ENCODE results near the gene STAB2. TPM values are rescaled to one million over a fixed set of nuclear protein-coding genes. Genes with fewer than 3 reads are reported as not detected.

STAB2 gene
- total and polyA plus RNA-seq, 7 donors = under 0.01 to 0.66 (median 0.48) TPM; not detected in 1

- Histone ChIP-seq H3K27ac (no peak overlapping the region), H3K4me1 (no peaks in the 10 kb centered on the region), H3K36me3 (no peaks in the 10 kb centered on the region), H3K27me3 (no peaks in the 10 kb centered on the region), H3K4me3 (no peak overlapping the region), H3K9me3 (no peaks in the 10 kb centered on the region)
- no peak for DNase-seq
- intact Hi-C loops (cut with DNase I) = no loop called here
- WGBS, 2 donors = 78 to 83% methylated on average over 2 of the region's 2 CpGs
- no peak for TF ChIP-seq CTCF (IDR thresholded peaks at IDR 0.05)
- TF ChIP-seq EP300 (IDR thresholded peaks at IDR 0.05) = no peak
- no peak for TF ChIP-seq POLR2AphosphoS5 (IDR thresholded peaks at IDR 0.05)
- TF ChIP-seq POLR2A (IDR thresholded peaks at IDR 0.05) = no peak
Measured at GRCh38 chr12:103705098-103705497, 118.0 kb downstream of the STAB2 start.

- Histone ChIP-seq H3K27me3 (no peaks in the 10 kb centered on the region), H3K4me3 (no peak overlapping the region), H3K9me3 (no peaks in the 10 kb centered on the region), H3K36me3 (no peaks in the 10 kb centered on the region), H3K27ac (no peak overlapping the region), H3K4me1 (no peaks in the 10 kb centered on the region)
- no peak for DNase-seq
- TF ChIP-seq POLR2AphosphoS5 (IDR thresholded peaks at IDR 0.05) (no peak), CTCF (IDR thresholded peaks at IDR 0.05) (no peak), EP300 (IDR thresholded peaks at IDR 0.05) (no peak), POLR2A (IDR thresholded peaks at IDR 0.05) (no peak)
- 89 to 90% methylated on average over 2 of the region's 2 CpGs for WGBS, 2 donors
- intact Hi-C loops (cut with DNase I) = no loop called here
Measured at GRCh38 chr12:103705927-103706326, 118.9 kb downstream of the STAB2 start.

- H3K4me1 ChIP-seq = no peaks in the 10 kb centered on the region
- no peaks in the 10 kb centered on the region for H3K9me3 ChIP-seq
- H3K27ac ChIP-seq = no peak overlapping the region
- no peak for TF ChIP-seq CTCF (IDR thresholded peaks at IDR 0.05)
- TF ChIP-seq POLR2A (IDR thresholded peaks at IDR 0.05) = no peak
- TF ChIP-seq EP300 (IDR thresholded peaks at IDR 0.05) = no peak
- no peak for TF ChIP-seq POLR2AphosphoS5 (IDR thresholded peaks at IDR 0.05)
- no peaks in the 10 kb centered on the region for H3K27me3 ChIP-seq
- H3K4me3 ChIP-seq = no peak overlapping the region
- H3K36me3 ChIP-seq = no peaks in the 10 kb centered on the region
- DNase-seq = no peak
- intact Hi-C loops (cut with DNase I) = no loop called here
Measured at GRCh38 chr12:103707446-103707845, 120.4 kb downstream of the STAB2 start.

GRCh38 chr12:103710544-103710943 lies 123.5 kb downstream of the STAB2 start:
- no peak overlapping the region for H3K27ac ChIP-seq
- H3K36me3 ChIP-seq = no peaks in the 10 kb centered on the region
- 96 to 98% methylated on average over 1 of the region's 1 CpG for WGBS, 2 donors
- no peak for TF ChIP-seq POLR2A (IDR thresholded peaks at IDR 0.05)
- no peak for TF ChIP-seq CTCF (IDR thresholded peaks at IDR 0.05)
- no peak for TF ChIP-seq POLR2AphosphoS5 (IDR thresholded peaks at IDR 0.05)
- TF ChIP-seq EP300 (IDR thresholded peaks at IDR 0.05) = no peak
- no peaks in the 10 kb centered on the region for H3K9me3 ChIP-seq
- no peaks in the 10 kb centered on the region for H3K4me1 ChIP-seq
- H3K27me3 ChIP-seq = no peaks in the 10 kb centered on the region
- H3K4me3 ChIP-seq = no peak overlapping the region
- intact Hi-C loops (cut with DNase I) = no loop called here
- no peak for DNase-seq

GRCh38 chr12:103712216-103712615 lies 125.1 kb downstream of the STAB2 start:
- intact Hi-C loops (cut with DNase I) = no loop called here
- DNase-seq = no peak
- Histone ChIP-seq H3K36me3 (no peaks in the 10 kb centered on the region), H3K9me3 (no peaks in the 10 kb centered on the region), H3K27ac (no peak overlapping the region), H3K4me1 (no peaks in the 10 kb centered on the region), H3K4me3 (no peak overlapping the region), H3K27me3 (no peaks in the 10 kb centered on the region)
- 91 to 92% methylated on average over 2 of the region's 2 CpGs for WGBS, 2 donors
- TF ChIP-seq POLR2A (IDR thresholded peaks at IDR 0.05) (no peak), CTCF (IDR thresholded peaks at IDR 0.05) (no peak), POLR2AphosphoS5 (IDR thresholded peaks at IDR 0.05) (no peak), EP300 (IDR thresholded peaks at IDR 0.05) (no peak)

Data from sigmoid colon (tissue), 7 donors.